ENCODE data around the gene DKK1. TPM values are rescaled to one million over a fixed set of nuclear protein-coding genes. Genes with fewer than 3 reads are reported as not detected.

DKK1 gene
- total RNA-seq, 2 experiments from 2014 or later: not detected

DNA sequence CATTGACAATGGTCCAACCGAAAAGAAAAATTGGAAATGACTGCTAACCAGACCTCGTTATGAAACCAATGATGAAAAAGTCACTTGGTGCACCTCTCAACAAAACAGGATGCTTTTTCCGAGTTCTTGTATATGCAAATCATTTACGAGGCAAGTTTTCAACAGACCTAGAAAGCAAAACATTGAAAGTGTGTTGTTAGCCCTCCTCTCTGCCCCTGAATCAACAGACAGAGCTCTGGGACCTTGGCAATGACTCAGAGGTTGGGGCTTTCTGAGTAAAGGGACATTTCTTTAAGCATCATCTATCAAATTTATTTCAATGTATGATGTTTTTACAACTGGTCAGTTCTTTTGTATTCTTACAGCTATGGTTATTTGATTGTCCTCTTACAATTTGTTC lies 16.3 kb upstream of the DKK1 start:
- H3K27ac Mint-ChIP-seq: no peak overlapping the region
- CTCF ChIA-PET: no interaction called here

GRCh38 chr10:52300599-52301277 lies 13.3 kb upstream of the DKK1 start:
- peaks cover 2% of the 10 kb centered on the region for H3K9me3 Mint-ChIP-seq
- ChIA-PET POLR2A (no interaction called here), CTCF (no interaction called here)
- intact Hi-C loops (cut with DNase I, micrococcal nuclease): no loop called here
- no peaks in the 10 kb centered on the region for H3K36me3 ChIP-seq (ENCODE audit: insufficient read depth, low read length)
- no peaks in the 10 kb centered on the region for H3K9me3 ChIP-seq (ENCODE audit: control insufficient read depth in 1 of 2, insufficient read depth in 1 of 2, low read length in 2 of 2)
- H3K27ac ChIP-seq (ENCODE audit: low read depth in 1 of 2, low read length in 2 of 2): no peak overlapping the region
- H3K4me3 Mint-ChIP-seq: no peak overlapping the region
- DNase-seq: no peak
- no peaks in the 10 kb centered on the region for H3K27me3 ChIP-seq (ENCODE audit: control insufficient read depth in 1 of 2, insufficient read depth in 2 of 2, low read length in 2 of 2)
- H3K36me3 Mint-ChIP-seq (ENCODE audit: low read depth): no peaks in the 10 kb centered on the region
- TF ChIP-seq, protein P1, sequence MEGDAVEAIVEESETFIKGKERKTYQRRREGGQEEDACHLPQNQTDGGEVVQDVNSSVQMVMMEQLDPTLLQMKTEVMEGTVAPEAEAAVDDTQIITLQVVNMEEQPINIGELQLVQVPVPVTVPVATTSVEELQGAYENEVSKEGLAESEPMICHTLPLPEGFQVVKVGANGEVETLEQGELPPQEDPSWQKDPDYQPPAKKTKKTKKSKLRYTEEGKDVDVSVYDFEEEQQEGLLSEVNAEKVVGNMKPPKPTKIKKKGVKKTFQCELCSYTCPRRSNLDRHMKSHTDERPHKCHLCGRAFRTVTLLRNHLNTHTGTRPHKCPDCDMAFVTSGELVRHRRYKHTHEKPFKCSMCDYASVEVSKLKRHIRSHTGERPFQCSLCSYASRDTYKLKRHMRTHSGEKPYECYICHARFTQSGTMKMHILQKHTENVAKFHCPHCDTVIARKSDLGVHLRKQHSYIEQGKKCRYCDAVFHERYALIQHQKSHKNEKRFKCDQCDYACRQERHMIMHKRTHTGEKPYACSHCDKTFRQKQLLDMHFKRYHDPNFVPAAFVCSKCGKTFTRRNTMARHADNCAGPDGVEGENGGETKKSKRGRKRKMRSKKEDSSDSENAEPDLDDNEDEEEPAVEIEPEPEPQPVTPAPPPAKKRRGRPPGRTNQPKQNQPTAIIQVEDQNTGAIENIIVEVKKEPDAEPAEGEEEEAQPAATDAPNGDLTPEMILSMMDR (IDR thresholded peaks at IDR 0.05): no peak
- H3K27ac Mint-ChIP-seq: no peak overlapping the region
- no peaks in the 10 kb centered on the region for H3K27me3 Mint-ChIP-seq
- H3K4me1 Mint-ChIP-seq (ENCODE audit: low read depth): no peaks in the 10 kb centered on the region
- no peak overlapping the region for H3K4me3 ChIP-seq (ENCODE audit: low read length)
- no peak for ATAC-seq (ENCODE audit: poor library complexity)
- H3K4me1 ChIP-seq (ENCODE audit: insufficient read depth, low read length): no peaks in the 10 kb centered on the region

More for the DNA sequence above, 16.3 kb upstream of the DKK1 start:
- Histone ChIP-seq H3K27ac (ENCODE audit: low read depth in 1 of 2, low read length in 2 of 2) (no peak overlapping the region), H3K27me3 (ENCODE audit: control insufficient read depth in 1 of 2, insufficient read depth in 2 of 2, low read length in 2 of 2) (no peaks in the 10 kb centered on the region), H3K4me1 (ENCODE audit: insufficient read depth, low read length) (no peaks in the 10 kb centered on the region), H3K4me3 (ENCODE audit: low read length) (no peak overlapping the region), H3K36me3 (ENCODE audit: insufficient read depth, low read length) (no peaks in the 10 kb centered on the region), H3K9me3 (ENCODE audit: control insufficient read depth in 1 of 2, insufficient read depth in 1 of 2, low read length in 2 of 2) (no peaks in the 10 kb centered on the region)
- intact Hi-C loops (cut with DNase I, micrococcal nuclease): no loop called here
- DNase-seq: no peak
- Mint-ChIP-seq H3K4me1 (ENCODE audit: low read depth) (no peaks in the 10 kb centered on the region), H3K36me3 (ENCODE audit: low read depth) (no peaks in the 10 kb centered on the region), H3K4me3 (no peak overlapping the region), H3K27me3 (no peaks in the 10 kb centered on the region), H3K9me3 (peaks cover 2% of the 10 kb centered on the region)
- POLR2A ChIA-PET: no interaction called here
- TF ChIP-seq, protein P1 (IDR thresholded peaks at IDR 0.05): no peak
- ATAC-seq (ENCODE audit: poor library complexity): no peak

- Mint-ChIP-seq H3K36me3 (ENCODE audit: low read depth) (no peaks in the 10 kb centered on the region), H3K4me1 (ENCODE audit: low read depth) (peaks cover 6% of the 10 kb centered on the region), H3K4me3 (peak overlapping the region; percentile 70), H3K27me3 (peaks cover 55% of the 10 kb centered on the region), H3K9me3 (no peaks in the 10 kb centered on the region), H3K27ac (no peak overlapping the region)
- no peak for ATAC-seq (ENCODE audit: poor library complexity)
- no peaks in the 10 kb centered on the region for H3K36me3 ChIP-seq (ENCODE audit: insufficient read depth, low read length)
- H3K27ac ChIP-seq (ENCODE audit: low read depth in 1 of 2, low read length in 2 of 2): no peak overlapping the region
- DNase-seq: peak in 2 of 14 experiments; percentile 4 to 16
- ChIA-PET POLR2A (no interaction called here), CTCF (no interaction called here)
- H3K4me3 ChIP-seq (ENCODE audit: low read length): peak overlapping the region; percentile 14
- intact Hi-C loops (cut with DNase I, micrococcal nuclease): no loop called here
- H3K27me3 ChIP-seq (ENCODE audit: control insufficient read depth in 1 of 2, insufficient read depth in 2 of 2, low read length in 2 of 2): peaks cover 16 to 17% of the 10 kb centered on the region in 2 experiments
- H3K9me3 ChIP-seq (ENCODE audit: control insufficient read depth in 1 of 2, insufficient read depth in 1 of 2, low read length in 2 of 2): peaks cover 0 to 7% of the 10 kb centered on the region in 2 experiments
- no peaks in the 10 kb centered on the region for H3K4me1 ChIP-seq (ENCODE audit: insufficient read depth, low read length)
- TF ChIP-seq, protein P1 (IDR thresholded peaks at IDR 0.05): no peak
Measured at GRCh38 chr10:52308251-52309031, 5.6 kb upstream of the DKK1 start.

Measured in CD4-positive, alpha-beta T cell (primary cell).